Activated CD4-positive, alpha-beta T cell treated with anti-CD3 and anti-CD28 coated beads, Interleukin-2, amount 50 U/mL, for 24 hours (primary cell): ENCODE results near the gene TYMP.

Experiments used
- DNase-seq, 2 donors: peaks; one replicate each; pipeline ENCODE4 v3.0.0-alpha.2; 2020; ENCODE audit warnings: low read depth in 1 of 2, low spot score in 1 of 2

The TYMP gene

DNA sequence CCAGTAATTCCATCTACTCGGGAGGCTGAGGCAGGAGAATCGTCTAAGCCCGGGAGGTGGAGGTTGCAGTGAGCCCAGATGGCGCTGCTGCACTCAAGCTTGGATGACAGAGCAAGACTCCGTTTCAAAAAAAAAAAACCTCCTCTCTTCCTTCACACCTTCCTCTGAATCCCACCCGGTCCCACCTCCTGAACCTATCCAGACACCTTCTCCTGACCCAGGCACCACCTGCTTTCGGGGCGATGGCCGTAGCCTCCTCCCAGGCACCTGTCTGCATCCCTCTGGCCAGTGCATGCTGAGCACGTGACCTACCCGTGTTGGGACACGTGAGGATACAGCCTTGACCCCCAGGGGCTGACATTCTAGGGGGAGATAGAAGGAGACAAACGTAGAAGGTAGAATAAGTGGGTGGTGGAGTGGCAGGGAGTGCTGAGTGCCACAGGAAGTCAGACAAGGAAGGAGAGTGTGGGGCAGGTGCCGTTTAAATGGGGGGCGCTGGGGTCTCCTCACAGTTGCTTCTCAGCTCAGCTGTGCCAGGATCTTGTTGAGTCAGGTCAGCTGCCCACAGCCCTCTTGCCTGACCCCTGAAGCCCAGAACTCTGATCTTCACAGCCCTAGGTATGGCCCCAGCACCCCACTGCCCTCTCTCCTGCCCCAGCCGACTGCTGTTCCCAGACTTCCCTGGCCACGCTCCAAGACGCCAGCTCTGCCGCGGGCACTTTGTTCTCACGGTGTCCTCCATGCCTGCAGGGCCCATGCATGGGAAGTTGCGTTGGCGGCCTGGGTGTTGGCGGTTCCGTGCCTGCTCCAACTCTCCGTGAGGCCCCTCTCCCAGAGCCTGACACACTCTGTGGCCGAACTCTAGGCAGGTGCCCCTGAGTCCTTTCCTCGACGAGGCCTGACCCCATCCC lies 44.3 kb downstream of the TYMP start:
- no peak for DNase-seq

DNA sequence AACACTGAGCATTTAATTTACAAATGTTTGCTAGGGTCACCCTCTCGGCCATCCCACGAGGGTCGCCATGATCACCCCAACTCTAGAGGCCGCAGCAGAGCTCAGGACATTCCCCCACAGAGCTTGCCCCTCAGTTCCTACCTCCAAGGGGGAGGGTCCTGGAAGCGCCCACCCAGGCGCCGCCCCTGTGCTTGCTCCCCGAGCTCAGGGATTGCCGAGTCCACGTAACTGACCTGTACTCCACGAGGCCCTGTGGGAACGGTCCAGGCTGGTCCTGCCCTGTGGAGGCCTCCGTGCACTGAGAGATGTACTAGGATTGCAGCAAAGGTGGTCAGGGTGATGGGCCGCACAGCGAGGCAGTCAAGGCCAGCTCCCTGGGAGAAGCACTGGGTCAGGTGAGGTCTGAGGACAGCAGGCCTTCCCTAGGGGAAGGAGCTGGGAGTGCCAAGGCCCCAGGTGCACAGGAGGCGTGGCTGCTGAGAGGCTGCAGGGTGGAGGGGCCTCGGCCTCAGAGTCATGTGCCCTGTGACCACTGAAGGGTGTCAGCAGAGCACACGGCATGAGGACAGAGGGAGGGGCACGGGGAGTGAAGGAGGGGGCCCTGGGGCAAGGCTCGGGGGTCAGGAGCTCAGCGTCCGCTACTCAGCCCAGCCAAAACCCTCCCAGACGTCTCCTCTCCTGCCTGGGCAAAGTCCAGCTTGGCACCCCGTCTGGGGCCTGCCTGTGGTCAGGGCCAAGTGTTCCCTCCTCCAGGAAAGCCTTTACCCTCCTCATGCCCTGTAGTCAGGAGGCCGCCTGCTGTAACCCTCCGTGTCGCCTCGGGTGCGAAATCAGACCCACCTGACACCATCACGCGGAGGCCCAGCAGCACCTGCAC lies 45.6 kb downstream of the TYMP start:
- no peak for DNase-seq

DNA sequence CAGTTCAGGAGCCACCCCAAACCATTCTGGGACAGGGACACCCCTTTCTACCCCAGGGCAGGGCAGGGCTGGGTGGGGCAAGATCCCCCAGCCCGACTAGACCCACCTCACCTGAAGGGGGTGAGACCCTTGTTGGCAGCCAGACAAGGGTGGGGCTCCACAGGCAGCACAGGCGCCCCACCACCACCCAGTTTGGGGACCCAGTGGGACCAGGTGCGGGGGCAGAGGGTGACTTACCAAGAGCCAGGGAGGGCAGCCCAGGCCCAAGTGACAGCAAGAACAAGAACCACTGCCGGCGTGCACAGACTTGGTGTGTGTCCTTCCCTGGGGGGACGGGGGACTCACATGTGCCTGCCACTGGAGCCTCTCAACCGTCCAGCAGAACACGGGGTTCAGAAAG lies 46.3 kb downstream of the TYMP start:
- DNase-seq, result no peak

DNA sequence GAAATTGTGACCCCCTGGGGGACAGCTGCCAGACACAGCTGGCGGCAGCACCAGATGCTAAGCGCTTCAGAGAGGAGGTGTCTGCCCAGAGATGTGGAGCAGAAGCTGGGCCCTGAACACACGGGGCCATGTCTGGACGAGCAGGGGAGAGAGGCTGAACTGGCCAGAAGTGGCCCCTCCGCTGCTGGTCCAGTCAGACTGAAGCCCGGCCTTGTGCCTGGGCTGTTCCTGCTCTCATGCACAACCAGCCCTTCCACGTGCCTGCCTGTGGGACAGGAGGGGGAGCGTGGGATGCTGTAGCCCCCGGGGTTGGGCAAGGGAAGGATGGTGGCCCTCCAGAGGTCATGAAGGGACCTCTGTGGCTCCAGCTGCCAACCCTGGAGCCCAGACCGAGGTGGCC lies 46.7 kb downstream of the TYMP start:
- DNase-seq, result no peak

DNA sequence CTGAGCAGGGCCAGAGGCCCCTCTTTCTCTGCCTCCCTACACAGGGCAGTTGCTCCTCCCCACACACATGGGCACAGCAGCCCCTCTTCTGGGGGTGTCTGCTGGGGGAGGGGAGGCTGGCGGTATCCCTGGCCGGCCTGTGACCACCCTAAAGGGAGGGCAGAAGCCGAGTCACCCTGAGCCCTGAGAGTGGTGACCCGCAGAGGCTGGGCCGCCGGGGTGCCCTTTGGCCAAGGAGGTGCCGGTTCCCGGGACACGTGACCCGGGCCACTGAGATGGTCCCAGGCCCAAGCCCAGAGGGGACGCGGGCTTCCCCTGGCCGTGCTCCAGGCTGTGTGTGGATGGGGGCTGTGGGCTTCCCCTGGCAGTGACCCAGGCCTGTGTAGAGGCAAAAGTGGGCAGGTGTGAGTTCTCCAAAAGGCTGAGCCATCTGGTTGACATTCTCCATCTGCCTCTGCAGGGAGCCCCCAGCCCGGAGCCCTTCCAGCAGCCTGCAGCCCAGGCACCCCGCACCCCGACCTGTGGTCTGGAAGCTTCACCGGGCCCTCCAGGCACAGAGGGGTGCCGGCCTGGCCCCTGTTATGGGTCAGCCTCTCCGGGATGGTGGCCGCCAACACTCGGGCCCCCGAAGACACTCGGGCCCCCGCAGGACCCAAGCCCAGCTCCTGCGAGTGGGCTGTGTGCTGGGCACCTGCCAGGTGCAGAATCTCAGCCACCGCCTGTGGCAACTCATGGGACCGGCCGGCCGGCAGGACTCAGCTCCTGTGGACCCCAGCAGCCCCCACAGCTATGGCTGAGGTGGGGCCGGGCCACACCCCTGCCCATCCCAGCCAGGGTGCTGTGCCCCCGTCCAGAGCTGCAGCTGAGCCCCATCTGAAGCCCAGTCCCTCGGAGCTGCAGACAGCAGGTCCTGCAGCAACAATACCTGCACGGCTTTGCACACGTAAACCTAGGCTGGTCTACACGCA lies 47.4 kb downstream of the TYMP start:
- no peak for DNase-seq

DNA sequence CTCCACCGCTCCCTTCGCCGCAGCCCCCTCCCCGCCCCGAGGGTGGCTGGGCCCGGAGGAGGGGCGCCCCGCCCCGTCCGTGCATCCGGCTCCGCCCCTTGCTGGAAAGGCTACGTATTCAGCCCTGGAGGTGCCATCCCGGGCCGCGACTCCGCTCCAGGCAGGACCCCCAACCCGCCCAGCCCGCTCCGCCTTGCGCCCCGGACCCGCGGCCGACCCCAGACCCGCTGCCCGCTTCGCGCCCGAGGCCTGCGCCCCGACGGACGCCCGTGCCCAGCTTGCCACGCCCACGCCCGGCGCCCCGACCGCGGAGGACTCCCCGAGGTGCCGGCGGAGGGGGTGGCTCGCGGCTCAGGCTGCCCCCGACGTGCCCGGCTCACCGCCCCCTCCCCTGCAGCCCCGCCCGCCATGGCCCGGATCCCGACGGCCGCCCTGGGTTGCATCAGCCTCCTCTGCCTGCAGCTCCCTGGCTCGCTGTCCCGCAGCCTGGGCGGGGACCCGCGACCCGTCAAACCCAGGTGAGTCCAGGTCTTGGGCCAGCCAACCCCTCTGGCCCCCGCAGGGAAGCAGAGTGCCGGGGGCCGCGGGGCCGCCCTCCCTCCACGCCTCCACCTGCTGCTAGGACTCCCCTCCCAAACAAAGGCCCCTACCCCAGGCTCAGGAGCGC lies 48.2 kb downstream of the TYMP start, which contains the start of gene ADM2:
ADM2 (plus strand) TSS at position 104 of the 667 bp plus-strand sequence; CDS start at position 409, 305 bp downstream.
- DNase-seq, result peak in 1 of 2 donors; percentile 30

DNA sequence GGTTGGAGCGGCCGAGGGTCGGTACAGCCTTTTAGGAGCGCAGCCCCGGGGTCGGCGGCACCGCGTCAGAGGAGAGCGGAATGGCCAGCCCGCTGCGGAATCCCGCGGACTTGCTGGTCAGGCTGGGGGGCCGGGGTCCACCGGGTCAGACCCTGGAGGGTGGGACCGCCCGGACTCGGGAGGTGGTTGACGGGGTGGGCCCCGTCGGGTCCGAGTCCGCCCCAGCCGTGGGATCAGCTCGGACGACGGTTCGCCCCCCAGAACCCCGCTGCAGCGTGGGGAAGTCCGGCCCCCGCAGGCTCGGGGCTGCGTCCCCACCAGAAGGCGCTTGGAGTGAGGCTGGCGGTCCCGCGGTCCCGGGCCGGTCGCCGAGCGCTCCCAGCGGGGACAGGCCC lies 48.8 kb downstream of the TYMP start:
- no peak for DNase-seq

DNA sequence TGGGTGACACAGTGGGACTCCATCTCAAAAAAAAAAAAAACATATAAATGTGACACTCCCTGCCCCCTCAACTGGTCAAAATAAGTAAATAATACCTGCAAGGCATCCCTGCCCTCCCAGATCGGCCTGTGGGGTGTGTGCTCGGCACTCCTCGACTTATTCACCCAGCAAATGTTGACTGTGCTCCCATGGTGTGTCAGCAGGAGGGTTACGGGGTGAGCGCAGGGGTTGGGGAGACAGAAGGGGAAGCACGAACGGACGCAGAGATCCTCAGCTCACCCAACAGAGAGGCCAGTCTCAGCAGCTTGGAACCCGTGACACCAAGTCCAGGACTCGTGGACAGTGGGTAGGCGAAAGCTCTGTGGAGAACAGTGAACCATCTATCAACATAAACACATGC lies 50.1 kb downstream of the TYMP start:
- DNase-seq, result no peak

DNA sequence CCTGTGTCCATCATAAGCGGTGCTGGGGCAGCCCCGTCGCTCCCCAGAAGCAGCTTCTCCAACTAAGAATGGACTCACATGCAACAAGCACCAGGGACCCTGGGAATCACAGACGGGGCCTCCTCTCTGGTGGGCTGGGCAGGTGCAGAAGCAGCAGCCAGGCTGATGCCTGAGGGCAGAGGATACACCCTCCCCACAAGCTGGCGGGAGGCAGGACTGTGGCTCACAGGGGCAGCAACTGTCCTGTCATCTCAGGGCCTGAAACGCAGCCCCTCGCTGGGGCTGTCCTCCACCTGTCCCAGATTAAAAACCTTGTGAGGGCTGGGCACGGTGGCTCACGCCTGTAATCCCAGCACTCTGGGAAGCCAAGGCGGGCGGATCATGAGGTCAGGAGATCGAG lies 51.9 kb downstream of the TYMP start:
- DNase-seq, result no peak

DNA sequence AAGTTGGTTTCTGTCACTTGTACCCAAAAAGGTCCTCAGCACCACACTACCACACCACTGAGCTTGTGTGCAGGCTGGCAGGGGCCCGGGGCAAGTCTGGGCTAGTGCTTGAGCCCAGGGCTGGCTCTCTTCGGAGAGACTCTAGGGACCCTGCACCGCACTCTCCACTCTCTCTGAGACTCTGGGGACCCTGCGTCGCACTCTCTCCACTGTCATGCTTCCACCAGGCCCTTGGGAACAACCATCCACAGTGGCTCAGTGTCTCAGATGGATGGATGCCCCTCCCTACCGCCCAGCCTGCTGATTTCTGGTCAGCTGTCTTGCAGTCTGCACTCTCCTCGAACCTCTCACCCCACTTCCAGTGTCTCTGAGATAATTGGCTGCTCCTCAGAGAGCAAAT lies 52.9 kb downstream of the TYMP start:
- no peak for DNase-seq
